Measurements from ENCODE around the gene FOXL3.
"Not testable (repeated sequence)": the region's sequence is repeated elsewhere in the genome, so short reads cannot be mapped to it uniquely, and the experiment has no call there.

The FOXL3 gene

DNA sequence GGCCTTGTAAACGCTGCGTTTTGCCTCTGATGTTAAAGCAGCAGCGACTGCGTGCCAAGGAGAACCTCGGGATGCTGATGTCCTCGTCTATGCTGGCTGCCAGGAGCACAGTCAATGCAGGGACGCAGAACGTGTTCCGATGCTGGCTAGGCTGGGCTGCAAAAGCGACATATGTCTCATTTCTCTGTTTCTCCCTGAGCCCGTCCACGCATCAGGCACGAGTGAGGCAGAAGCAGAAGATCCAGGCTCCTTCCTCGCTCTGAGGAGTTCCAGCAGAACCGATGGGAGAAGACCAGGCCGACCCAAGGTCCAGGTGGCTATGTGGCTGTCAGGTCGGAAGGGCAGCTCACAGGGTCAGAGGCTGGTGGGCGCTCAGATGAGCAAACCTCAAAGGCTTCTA is 3.7 kb upstream of the FOXL3 start:
- DNase-seq: no peak

DNA sequence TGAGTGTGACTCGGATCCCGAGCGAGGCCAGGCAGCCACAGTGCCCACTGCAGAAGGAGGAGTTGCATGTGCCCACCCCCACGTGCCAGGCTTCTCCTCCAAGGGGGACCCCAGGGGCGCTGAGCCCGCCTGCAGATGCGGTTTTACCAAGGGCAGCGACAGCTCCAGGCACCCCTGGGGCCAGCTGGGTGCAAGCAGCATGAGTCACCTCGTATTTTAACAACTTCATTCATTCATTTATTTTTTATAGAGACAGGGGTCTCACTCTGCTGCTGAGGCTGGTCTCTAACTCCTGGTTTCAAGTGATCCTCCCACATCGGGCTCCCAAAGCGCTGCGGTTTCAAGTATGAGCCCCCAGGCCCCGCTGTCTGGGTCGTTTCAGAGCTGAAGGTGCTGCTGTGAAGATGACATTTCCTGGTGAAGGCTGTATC is 1.3 kb upstream of the FOXL3 start:
- DNase-seq: no peak

DNA sequence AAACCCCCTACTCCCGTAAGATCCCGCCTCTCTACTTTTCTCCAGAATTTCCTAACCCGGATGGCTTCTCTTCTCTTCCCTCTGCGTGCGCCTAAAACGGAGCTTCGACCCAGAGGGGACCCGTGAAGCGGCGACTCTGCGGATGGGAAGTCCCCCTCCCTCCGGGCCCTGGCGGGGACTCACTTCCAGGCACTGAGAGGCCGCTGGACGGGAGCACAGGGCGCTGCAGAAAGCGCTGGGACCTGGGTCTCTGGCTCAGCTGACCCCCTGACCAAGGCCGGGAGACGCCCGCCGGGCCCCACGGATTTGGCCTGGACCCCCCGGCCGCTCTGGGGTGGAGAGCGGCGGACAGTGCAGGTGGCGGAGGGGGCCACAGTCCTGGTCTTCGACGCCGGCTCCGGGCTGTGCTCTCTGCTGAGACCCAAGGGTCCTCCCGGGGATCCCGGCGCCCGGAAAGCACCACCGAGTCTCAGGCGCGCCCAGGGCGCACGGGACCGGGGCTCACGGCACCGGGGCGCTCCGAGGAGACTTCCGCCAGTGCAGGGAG is 688 bp upstream of the FOXL3 start:
- no peak for DNase-seq

DNA sequence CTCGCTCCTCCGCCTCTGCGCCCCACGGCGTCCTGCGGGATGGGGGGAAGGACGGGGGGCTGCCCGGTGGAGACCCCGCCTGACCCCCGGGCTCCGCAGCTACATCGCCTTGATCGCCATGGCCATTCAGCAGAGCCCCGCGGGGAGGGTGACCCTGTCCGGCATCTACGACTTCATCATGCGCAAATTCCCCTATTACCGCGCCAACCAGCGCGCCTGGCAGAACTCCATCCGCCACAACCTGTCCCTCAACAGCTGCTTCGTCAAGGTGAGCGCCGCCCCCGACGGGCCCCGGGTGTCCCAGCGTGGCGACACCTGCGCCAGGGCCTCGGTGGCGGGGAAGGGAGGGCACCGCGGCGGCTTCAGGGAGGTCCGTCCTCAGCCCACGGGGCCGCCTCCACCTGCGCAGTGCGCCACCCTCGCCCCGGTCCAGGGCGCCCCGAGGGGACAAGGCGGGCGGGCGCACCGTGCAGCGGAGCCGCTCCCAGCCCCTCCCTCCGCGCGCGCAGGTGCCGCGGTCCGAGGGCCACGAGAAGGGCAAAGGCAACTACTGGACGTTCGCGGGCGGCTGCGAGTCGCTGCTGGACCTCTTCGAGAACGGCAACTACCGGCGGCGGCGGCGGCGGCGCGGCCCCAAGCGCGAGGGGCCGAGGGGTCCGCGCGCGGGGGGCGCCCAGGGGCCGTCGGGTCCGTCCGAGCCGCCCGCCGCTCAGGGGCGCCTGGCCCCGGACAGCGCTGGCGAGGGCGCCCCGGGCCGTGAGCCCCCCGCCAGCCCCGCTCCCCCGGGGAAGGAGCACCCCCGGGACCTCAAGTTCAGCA is 793 bp downstream of the FOXL3 start:
- DNase-seq: no peak

DNA sequence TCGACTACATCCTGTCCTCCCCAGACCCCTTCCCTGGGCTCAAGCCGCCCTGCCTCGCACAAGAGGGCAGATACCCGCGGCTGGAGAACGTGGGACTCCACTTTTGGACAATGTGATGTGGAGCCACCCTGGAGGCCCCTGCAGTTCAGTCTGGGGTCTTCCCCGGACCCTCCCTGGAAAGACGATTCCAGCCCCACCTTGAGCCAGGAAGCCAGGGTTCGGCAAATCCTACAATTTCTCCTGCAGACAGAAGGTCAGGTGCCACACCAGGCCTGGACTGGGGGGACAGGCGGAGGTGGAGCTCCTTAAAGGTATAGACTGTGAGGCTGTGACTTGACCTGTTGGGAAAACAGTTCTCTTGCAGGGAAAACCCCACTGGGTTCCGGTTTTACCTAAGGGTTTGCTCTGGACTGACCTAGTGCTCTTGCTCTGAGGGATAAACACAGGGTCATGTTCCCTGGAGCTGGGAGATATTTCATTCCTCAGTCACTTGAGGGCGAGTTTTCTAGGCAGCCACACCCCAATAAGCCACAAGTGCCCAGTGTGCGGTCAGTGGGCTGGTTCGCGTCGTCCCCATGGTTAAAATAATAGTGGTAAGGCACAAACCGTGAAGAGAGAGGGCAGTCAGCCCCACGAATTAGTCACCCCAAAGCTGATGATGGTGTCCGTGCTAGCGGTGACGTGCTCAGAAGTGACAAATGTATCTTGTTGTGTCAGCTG is 1.6 kb downstream of the FOXL3 start:
- DNase-seq: no peak

DNA sequence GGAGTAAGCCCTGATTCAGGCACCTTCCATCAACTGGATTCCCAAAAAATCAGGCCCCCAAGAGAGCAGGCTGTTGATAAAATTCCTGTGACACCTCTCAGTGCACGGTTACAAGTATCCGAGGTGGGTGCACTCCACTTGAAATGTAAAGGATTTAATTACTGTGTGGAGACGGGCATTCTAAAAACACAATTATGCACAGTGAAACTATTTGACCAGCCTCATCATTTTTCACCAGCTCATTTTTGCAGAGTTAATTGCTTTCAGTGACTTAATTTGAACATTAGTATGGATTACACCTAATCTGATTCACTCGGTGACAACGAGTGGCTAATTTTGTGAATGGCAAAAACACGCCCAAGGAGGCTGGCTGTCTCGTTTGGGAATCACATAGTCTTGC is 2.3 kb downstream of the FOXL3 start:
- no peak for DNase-seq

DNA sequence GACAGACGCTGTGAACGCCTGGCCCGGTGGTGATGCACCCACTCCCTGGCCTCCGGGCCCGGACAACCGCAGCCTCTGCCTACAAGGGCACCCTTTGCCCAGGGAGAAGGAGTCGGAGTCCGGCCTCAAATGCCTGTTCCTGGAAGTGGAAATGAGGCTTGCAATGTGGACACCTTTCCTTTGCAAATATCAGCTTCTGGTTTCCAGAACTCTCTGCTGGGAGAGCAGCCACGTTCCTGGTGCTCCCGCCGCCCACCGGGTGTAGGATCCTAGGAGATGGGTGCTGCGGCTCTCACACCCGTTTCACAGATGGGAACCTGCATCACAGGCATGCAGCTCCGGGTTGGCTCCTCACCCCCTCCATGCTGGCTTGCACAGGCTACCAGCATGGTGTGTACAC is 2.9 kb downstream of the FOXL3 start:
- DNase-seq: no peak

DNA sequence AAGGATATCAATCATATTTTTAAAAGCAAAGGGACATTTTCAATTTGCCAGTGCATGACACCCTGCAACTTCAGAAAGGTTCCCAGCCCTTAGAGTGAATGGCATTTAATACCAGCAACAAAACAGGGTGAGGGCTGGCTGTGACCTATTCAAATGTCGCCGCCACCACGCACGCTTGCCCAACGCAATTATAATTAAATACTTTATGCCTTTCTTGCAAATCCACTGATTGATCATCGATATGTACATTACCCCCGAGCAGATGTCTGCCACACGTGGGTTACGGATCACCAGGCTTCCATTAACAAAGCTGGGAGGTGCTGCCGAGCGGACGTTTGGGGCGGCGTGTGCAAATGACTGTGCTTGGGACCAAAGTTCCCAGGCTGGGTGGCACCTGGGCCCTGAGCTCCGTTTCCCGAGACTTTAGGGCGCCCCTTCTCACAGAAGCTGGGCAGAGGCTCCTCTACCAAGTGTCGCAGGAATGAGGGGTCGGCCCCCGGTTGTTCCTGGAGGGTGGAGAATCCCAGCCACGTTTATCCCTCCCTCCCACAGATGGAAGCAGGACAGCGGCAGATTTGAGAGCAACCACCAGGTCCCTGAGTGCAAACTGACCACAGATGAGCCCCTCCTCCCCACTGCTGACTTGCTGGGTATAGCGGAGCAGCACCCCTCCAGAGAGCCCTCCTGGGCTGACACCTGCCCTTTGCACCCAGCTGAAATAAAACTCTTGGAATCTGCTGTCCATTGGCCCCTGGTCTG is 3.9 kb downstream of the FOXL3 start:
- DNase-seq: no peak

DNA sequence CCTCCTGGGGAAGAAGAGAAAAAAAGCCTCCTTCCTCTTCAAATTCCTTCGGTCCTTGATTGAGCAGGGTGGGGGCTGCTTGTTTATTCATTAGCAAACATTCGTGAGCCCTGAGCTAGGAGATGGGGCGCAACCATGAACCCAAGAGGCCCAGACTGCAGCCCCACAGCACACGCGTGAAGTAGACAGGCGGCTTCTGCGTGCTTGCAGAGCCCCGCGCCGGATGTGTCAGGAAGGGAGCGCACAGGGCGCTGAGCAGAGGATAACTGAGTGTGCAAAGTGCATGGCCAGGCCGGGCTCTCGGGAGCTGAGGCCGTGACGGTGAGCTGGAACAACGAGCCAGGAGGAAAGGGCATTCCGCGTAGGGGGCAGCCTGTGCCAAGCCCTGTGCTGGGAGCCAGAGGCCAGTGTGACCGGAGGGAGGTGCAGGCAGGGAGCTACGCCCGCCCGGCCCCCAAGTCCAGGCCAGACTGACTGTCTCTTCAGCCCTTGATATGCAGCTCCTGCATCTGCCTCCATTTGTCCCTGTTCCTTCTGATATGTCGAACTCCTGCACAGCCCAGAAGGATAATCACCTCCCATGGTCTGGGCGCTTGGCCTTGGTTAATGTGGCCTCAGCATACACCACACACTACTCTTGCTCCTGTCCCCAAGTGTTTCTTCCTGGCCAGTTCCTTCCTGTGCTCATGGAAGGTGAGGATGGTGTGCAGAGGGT is 4.6 kb downstream of the FOXL3 start:
- DNase-seq: no peak

DNA sequence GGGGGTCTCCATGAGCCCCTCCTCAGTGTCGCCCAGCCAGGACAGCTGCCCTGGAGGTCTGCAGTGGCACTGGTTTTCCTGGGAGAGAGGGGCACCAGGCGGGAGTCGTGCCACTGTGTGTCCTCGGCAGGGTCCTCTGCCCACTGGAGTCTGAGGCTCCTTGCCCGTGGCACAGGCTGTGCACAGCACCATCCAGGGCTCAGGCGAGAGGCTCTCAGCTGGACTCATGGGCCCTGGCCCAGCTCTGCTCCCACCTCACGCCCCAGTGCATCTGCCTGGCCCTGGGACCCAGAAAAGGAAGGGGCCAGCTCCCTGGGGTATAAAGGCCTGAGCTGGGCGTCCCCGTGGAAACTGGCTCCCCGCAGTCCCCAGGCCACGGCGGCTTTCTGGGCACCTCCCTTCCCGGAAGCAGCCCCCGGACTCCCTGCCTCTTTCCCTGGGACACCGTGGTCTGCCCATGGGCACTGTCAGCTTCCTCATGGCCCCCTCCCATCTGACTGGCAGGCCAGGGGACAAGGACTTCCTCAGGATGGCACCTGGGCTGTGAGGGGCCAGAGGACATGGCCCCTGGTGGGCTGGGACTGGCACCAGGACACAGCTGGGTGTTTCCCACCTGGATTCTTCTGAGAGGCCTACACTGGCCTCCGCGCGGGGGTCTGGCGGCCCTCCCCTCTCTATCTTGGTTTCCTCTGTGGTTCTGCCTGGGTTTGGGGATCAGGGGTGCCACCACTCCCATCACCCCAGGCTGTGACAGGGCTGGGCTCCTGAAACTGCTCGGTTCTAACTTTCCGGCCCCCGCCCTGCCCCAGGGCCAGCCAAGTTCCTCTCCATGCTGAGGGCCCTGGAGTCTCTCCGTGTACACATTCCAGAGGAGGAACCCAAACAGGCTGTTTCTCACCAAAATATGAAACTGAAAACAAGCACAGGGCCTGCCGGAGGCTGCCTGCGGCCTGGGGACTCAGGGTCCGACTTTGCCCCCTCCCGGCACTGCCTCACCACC is 5.5 kb downstream of the FOXL3 start:
- no peak for DNase-seq

DNA sequence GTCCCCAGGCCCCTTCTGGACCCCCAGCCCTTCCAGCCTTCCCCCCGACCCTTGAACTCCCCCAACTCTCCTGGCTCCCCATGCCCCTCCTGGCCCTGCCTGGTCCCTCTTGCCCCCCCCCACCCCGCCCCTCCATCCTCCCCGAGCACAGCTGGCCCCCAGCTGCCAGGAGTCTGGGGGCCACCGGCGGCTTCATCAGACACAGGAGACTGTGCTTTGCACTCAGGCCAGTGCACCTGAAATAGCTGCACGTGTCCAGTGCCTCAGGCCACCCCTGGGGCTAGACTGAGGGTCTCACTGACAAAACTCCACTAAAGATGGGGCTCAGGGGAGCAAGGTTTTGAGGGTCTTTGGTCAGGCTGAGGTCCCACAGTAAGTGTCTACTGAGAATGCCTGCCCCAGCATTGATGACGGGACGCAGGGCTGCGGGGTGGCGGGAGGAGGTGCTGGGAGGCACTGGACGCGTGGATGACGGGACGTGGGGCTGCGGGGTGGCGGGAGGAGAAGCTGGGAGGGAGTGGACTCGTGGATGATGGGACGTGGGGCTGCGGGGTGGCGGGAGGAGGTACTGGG is 6.5 kb downstream of the FOXL3 start:
- no peak for DNase-seq

DNA sequence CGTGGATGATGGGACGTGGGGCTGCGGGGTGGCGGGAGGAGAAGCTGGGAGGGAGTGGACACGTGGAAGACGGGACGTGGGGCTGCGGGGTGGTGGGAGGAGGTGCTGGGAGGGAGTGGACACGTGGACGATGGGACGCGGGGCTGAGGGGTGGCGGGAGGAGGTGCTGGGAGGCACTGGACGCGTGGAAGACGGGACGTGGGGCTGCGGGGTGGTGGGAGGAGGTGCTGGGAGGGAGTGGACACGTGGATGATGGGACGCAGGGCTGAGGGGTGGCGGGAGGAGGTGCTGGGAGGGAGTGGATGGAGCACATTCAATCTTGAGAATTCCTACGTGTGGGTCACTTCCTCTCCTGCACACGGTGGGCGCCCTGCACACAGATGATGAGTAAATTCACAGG is 7.2 kb downstream of the FOXL3 start:
- not testable (repeated sequence) for DNase-seq

DNA sequence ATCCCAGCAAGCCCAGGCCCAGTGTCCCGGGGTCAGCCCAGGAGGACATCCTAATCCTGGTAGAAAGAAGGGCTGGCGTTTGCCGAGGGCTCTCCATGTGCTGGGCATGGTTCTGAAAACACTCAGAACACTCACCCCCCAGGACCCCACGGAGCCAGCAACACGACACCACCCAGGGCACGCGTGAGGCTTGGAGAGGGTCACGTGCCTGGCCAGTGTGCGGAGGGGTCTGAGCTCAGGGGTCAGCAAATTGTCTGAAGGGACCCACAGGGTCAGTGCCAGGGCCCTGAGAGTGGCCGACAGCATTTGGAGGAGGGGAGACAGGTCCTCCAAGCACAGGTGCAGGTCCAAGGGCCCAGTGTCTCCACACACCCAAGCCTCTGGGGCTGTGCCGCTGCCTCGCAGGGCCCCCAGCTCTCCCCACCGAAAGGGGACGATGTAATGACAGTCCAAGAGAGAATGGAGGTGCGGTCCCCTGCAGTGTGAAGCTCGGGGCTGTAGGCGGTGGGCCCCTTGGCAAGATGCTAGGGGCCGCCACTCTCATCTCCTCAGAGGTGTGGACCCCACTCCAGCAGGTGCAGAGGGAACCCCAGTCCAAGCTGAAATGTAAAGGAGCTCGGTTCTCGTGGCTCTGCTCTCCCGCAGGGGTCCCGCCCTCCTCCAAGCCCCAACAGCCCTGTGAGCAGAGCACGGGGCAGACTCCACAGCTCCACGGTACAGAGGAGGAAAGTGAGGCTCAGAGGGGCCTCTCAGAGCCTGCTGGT is 7.8 kb downstream of the FOXL3 start:
- no peak for DNase-seq

DNA sequence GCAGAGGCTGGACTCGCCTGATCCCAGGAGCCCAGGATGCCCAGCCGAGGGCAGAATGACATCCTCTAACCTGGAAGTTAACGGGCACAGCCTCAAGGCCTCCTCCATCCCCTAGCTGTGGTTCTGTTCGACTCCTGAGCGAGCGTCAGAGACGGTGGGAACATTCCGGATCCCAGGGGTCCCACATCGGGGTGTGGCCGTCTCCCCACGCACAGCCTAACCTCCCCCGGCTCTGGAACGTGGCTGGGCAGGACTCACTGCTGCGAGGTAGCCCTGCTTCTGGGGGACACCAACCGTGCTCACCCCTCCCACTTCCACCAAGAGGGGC is 8.4 kb downstream of the FOXL3 start:
- DNase-seq: no peak

DNA sequence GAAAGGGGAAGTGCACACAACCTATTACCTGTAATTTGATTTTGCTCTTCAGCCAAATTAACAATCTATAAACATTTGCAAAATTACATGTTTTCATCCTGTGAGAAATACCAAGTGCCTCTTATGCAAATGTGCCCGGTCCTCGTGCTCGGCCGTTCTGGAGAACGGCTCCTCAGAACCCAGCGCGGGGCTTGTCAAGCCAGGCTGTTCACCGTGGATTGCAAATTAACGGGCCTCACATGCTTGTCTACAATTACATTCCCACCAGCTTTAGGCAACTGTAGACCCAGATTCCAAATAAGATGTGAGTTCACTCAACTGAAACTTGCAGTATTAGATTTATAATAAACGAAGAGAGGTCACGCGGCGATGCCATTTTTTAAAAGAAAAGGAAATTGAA is 8.8 kb downstream of the FOXL3 start:
- no peak for DNase-seq

DNA sequence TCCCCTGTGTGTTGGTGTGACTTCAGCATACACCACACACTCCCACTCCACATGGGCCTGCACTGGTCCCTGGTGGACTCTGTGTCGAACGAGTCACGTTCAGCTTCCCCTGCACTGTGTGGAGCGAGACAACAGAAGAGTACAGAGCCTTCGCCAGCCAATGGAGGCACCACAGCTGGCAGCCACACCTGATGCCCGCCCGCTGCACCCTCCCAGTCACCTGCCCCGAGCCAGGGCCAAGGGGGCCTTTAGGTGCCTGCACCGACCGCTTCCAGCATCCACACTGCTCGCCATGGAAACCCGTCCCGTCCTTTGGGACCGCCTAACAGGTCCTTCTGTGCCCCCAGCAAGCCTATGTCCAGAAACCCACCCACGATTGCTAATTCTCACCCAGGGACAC is 9.2 kb downstream of the FOXL3 start:
- DNase-seq: no peak

DNA sequence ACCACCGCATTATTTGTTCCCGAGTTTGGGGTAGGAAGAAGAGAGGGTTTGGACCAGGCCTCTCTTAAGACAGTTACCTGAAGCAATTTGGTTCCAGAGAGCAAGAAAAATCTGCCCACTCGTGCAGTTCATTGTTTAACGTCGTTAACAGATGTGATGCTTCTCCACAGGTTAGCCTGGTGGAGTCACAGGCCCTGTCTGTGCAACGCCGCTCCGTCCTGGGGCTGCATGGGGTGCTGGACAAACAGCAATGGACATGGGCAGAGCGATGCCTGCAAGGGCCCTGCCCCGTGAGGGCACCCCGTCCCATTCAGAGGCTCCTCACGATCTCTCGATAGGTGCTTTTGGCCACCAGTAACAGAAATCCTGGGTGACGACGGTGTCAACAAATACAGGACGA is 9.7 kb downstream of the FOXL3 start:
- DNase-seq: no peak

DNA sequence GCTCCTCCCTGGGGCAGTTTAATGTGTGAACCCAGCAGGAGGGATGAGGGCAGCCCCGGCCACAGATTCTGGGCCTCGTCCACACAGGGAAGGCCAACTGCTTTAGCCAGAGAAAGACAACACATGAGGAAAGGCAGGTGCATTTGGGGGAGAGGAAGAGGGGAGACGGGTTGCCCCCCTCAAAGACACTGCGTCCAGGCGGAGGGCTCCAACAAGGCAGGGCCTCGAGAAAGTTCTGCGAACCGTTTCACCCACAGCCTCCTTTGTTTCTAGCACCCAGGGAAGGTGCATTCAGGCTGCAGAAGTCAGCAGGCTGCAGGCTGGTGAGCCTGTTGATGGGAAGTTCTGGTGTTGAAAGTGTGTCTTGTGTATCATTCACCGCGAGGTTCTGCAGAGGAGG is 10.1 kb downstream of the FOXL3 start:
- no peak for DNase-seq

Data from hypothalamus (tissue), 51 donors.